ENCODE data around the gene ZNF282.

- TF ChIP-seq POLR2A (IDR thresholded peaks at IDR 0.05; ENCODE audit: low read length), result no peak
- TF ChIP-seq GATA1 (IDR thresholded peaks at IDR 0.05; ENCODE audit: low read depth, low read length), result no peak
Observed at GRCh38 chr7:149217570-149217969, 22.2 kb downstream of the ZNF282 start.
